Measurements from ENCODE around the gene PDZD2. TPM values are rescaled to one million over a fixed set of nuclear protein-coding genes. Genes with fewer than 3 reads are reported as not detected.

PDZD2 gene
- total RNA-seq, 1 donor from 2014 or later: not detected

GRCh38 chr5:31987985-31988710 is 349.2 kb downstream of the PDZD2 start:
- H3K27me3 Mint-ChIP-seq (ENCODE audit: insufficient read depth): peaks cover 2% of the 10 kb centered on the region
- intact Hi-C loops (cut with micrococcal nuclease): no loop called here
- no peaks in the 10 kb centered on the region for H3K4me1 Mint-ChIP-seq (ENCODE audit: low read depth)

GRCh38 chr5:31990081-31990650 is 351.2 kb downstream of the PDZD2 start:
- Mint-ChIP-seq H3K27me3 (ENCODE audit: insufficient read depth) (peaks cover 2% of the 10 kb centered on the region), H3K4me1 (ENCODE audit: low read depth) (no peaks in the 10 kb centered on the region), H3K27ac (no peak overlapping the region), H3K4me3 (no peak overlapping the region), H3K36me3 (ENCODE audit: low read depth) (no peaks in the 10 kb centered on the region), H3K9me3 (no peaks in the 10 kb centered on the region)
- intact Hi-C loops (cut with micrococcal nuclease): no loop called here
- no peak for DNase-seq (ENCODE audit: low spot score)

More at GRCh38 chr5:31987985-31988710, 349.2 kb downstream of the PDZD2 start:
- no peaks in the 10 kb centered on the region for H3K9me3 Mint-ChIP-seq
- no peak overlapping the region for H3K4me3 Mint-ChIP-seq
- no peaks in the 10 kb centered on the region for H3K36me3 Mint-ChIP-seq (ENCODE audit: low read depth)
- DNase-seq (ENCODE audit: low spot score): no peak
- H3K27ac Mint-ChIP-seq: no peak overlapping the region

- peaks cover 3% of the 10 kb centered on the region for H3K4me1 Mint-ChIP-seq (ENCODE audit: low read depth)
- DNase-seq (ENCODE audit: low spot score): no peak
- intact Hi-C loops (cut with micrococcal nuclease): no loop called here
- no peak overlapping the region for H3K27ac Mint-ChIP-seq
- H3K4me3 Mint-ChIP-seq: no peak overlapping the region
- no peaks in the 10 kb centered on the region for H3K36me3 Mint-ChIP-seq (ENCODE audit: low read depth)
- no peaks in the 10 kb centered on the region for H3K9me3 Mint-ChIP-seq
- peaks cover 2% of the 10 kb centered on the region for H3K27me3 Mint-ChIP-seq (ENCODE audit: insufficient read depth)
These were observed 351.8 kb downstream of the PDZD2 start for GRCh38 chr5:31990701-31991110.

- H3K4me3 Mint-ChIP-seq: no peak overlapping the region
- intact Hi-C loops (cut with micrococcal nuclease): no loop called here
- H3K4me1 Mint-ChIP-seq (ENCODE audit: low read depth): peaks cover 6% of the 10 kb centered on the region
- no peak overlapping the region for H3K27ac Mint-ChIP-seq
- H3K27me3 Mint-ChIP-seq (ENCODE audit: insufficient read depth): peaks cover 2% of the 10 kb centered on the region
- H3K9me3 Mint-ChIP-seq: no peaks in the 10 kb centered on the region
- H3K36me3 Mint-ChIP-seq (ENCODE audit: low read depth): no peaks in the 10 kb centered on the region
- no peak for DNase-seq (ENCODE audit: low spot score)
These were observed 353.4 kb downstream of the PDZD2 start for GRCh38 chr5:31992377-31992776.

- no peak overlapping the region for H3K27ac Mint-ChIP-seq
- no peak overlapping the region for H3K4me3 Mint-ChIP-seq
- peaks cover 6% of the 10 kb centered on the region for H3K4me1 Mint-ChIP-seq (ENCODE audit: low read depth)
- DNase-seq (ENCODE audit: low spot score): no peak
- H3K36me3 Mint-ChIP-seq (ENCODE audit: low read depth): no peaks in the 10 kb centered on the region
- no peaks in the 10 kb centered on the region for H3K9me3 Mint-ChIP-seq
- intact Hi-C loops (cut with micrococcal nuclease): no loop called here
- no peaks in the 10 kb centered on the region for H3K27me3 Mint-ChIP-seq (ENCODE audit: insufficient read depth)
These were observed 354.4 kb downstream of the PDZD2 start for GRCh38 chr5:31993165-31993961.

- peaks cover 6% of the 10 kb centered on the region for H3K4me1 Mint-ChIP-seq (ENCODE audit: low read depth)
- H3K36me3 Mint-ChIP-seq (ENCODE audit: low read depth): no peaks in the 10 kb centered on the region
- H3K27ac Mint-ChIP-seq: no peak overlapping the region
These were observed 356.1 kb downstream of the PDZD2 start for GRCh38 chr5:31995006-31995405.

GRCh38 chr5:31995714-31996113 is 356.8 kb downstream of the PDZD2 start:
- Mint-ChIP-seq H3K4me1 (ENCODE audit: low read depth) (peaks cover 6% of the 10 kb centered on the region), H3K4me3 (no peak overlapping the region), H3K27me3 (ENCODE audit: insufficient read depth) (no peaks in the 10 kb centered on the region), H3K9me3 (no peaks in the 10 kb centered on the region), H3K36me3 (ENCODE audit: low read depth) (no peaks in the 10 kb centered on the region), H3K27ac (no peak overlapping the region)
- intact Hi-C loops (cut with micrococcal nuclease): no loop called here
- no peak for DNase-seq (ENCODE audit: low spot score)

More at GRCh38 chr5:31995006-31995405, 356.1 kb downstream of the PDZD2 start:
- Mint-ChIP-seq H3K9me3 (no peaks in the 10 kb centered on the region), H3K27me3 (ENCODE audit: insufficient read depth) (no peaks in the 10 kb centered on the region), H3K4me3 (no peak overlapping the region)
- intact Hi-C loops (cut with micrococcal nuclease): no loop called here
- DNase-seq (ENCODE audit: low spot score): no peak

GRCh38 chr5:31996909-31997308 is 358.0 kb downstream of the PDZD2 start:
- no peak overlapping the region for H3K4me3 Mint-ChIP-seq
- no peak overlapping the region for H3K27ac Mint-ChIP-seq
- no peaks in the 10 kb centered on the region for H3K9me3 Mint-ChIP-seq
- no peak for DNase-seq (ENCODE audit: low spot score)
- H3K36me3 Mint-ChIP-seq (ENCODE audit: low read depth): no peaks in the 10 kb centered on the region
- no peaks in the 10 kb centered on the region for H3K27me3 Mint-ChIP-seq (ENCODE audit: insufficient read depth)
- intact Hi-C loops (cut with micrococcal nuclease): no loop called here
- H3K4me1 Mint-ChIP-seq (ENCODE audit: low read depth): peaks cover 6% of the 10 kb centered on the region

GRCh38 chr5:31999470-31999869 is 360.5 kb downstream of the PDZD2 start:
- Mint-ChIP-seq H3K4me3 (no peak overlapping the region), H3K27ac (no peak overlapping the region), H3K4me1 (ENCODE audit: low read depth) (peaks cover 6% of the 10 kb centered on the region), H3K9me3 (no peaks in the 10 kb centered on the region), H3K36me3 (ENCODE audit: low read depth) (no peaks in the 10 kb centered on the region), H3K27me3 (ENCODE audit: insufficient read depth) (no peaks in the 10 kb centered on the region)
- intact Hi-C loops (cut with micrococcal nuclease): no loop called here
- DNase-seq (ENCODE audit: low spot score): no peak

- peaks cover 3% of the 10 kb centered on the region for H3K4me1 Mint-ChIP-seq (ENCODE audit: low read depth)
- intact Hi-C loops (cut with micrococcal nuclease): no loop called here
- no peaks in the 10 kb centered on the region for H3K9me3 Mint-ChIP-seq
- H3K27me3 Mint-ChIP-seq (ENCODE audit: insufficient read depth): no peaks in the 10 kb centered on the region
- H3K27ac Mint-ChIP-seq: no peak overlapping the region
- no peaks in the 10 kb centered on the region for H3K36me3 Mint-ChIP-seq (ENCODE audit: low read depth)
- no peak overlapping the region for H3K4me3 Mint-ChIP-seq
- no peak for DNase-seq (ENCODE audit: low spot score)
These were observed 361.8 kb downstream of the PDZD2 start for GRCh38 chr5:32000731-32001130.

GRCh38 chr5:32001284-32001683 is 362.4 kb downstream of the PDZD2 start:
- no peak overlapping the region for H3K27ac Mint-ChIP-seq
- intact Hi-C loops (cut with micrococcal nuclease): no loop called here
- no peaks in the 10 kb centered on the region for H3K27me3 Mint-ChIP-seq (ENCODE audit: insufficient read depth)
- no peak for DNase-seq (ENCODE audit: low spot score)
- H3K9me3 Mint-ChIP-seq: no peaks in the 10 kb centered on the region
- no peaks in the 10 kb centered on the region for H3K36me3 Mint-ChIP-seq (ENCODE audit: low read depth)
- H3K4me1 Mint-ChIP-seq (ENCODE audit: low read depth): no peaks in the 10 kb centered on the region
- H3K4me3 Mint-ChIP-seq: no peak overlapping the region

GRCh38 chr5:32001707-32002106 is 362.8 kb downstream of the PDZD2 start:
- H3K27ac Mint-ChIP-seq: no peak overlapping the region
- H3K36me3 Mint-ChIP-seq (ENCODE audit: low read depth): no peaks in the 10 kb centered on the region
- no peak overlapping the region for H3K4me3 Mint-ChIP-seq
- no peaks in the 10 kb centered on the region for H3K4me1 Mint-ChIP-seq (ENCODE audit: low read depth)
- H3K27me3 Mint-ChIP-seq (ENCODE audit: insufficient read depth): no peaks in the 10 kb centered on the region
- no peak for DNase-seq (ENCODE audit: low spot score)
- intact Hi-C loops (cut with micrococcal nuclease): no loop called here
- H3K9me3 Mint-ChIP-seq: no peaks in the 10 kb centered on the region

GRCh38 chr5:32002755-32003154 is 363.8 kb downstream of the PDZD2 start:
- no peak for DNase-seq (ENCODE audit: low spot score)
- H3K4me1 Mint-ChIP-seq (ENCODE audit: low read depth): no peaks in the 10 kb centered on the region
- no peaks in the 10 kb centered on the region for H3K9me3 Mint-ChIP-seq
- no peak overlapping the region for H3K4me3 Mint-ChIP-seq
- H3K27ac Mint-ChIP-seq: no peak overlapping the region
- no peaks in the 10 kb centered on the region for H3K27me3 Mint-ChIP-seq (ENCODE audit: insufficient read depth)
- intact Hi-C loops (cut with micrococcal nuclease): no loop called here
- H3K36me3 Mint-ChIP-seq (ENCODE audit: low read depth): no peaks in the 10 kb centered on the region

All from activated T-helper 1 cell treated with anti-CD3 and anti-CD28 coated beads, Interleukin-12 subunit alpha, Interleukin-12 subunit beta, Interleukin-2, Interleukin-4 antibody, amounts not matched to agents 30 ng/mL and 10 ng/mL and 1 ng/mL, durations not matched to agents 14 hours and 24 hours and 36 hours (primary cell).